HepG2 (cell line): ENCODE results near the gene TNFAIP8L2. TPM values are rescaled to one million over a fixed set of nuclear protein-coding genes. Genes with fewer than 3 reads are reported as not detected.

Experiments
- E2F5 ChIP-seq: sonication (generic); formaldehyde crosslinking; conservative IDR thresholded peaks from 2 replicates; pipeline ENCODE4 v1.4.0; 2020; ENCODE audit warnings: missing genetic modification reagents
- GPN1 ChIP-seq: sonication (generic); formaldehyde crosslinking; IDR thresholded peaks from 2 replicates; pipeline ENCODE4 v1.5.1; 2020; ENCODE audit warnings: missing genetic modification reagents, borderline replicate concordance
- HMGXB3 ChIP-seq: sonication (generic); formaldehyde crosslinking; IDR thresholded peaks from 2 replicates; pipeline ENCODE4 v1.4.0; 2020; ENCODE audit warnings: missing genetic modification reagents, borderline replicate concordance
- LCORL ChIP-seq, 2 experiments: fragments of 450-650 bp in 1 of 2; sonication (generic) in 1 of 2; formaldehyde crosslinking in 1 of 2; IDR thresholded peaks; 2 replicates each; pipeline versions ENCODE4 v1.5.0 to v1.6.1; 2017 to 2020; ENCODE audit warnings: antibody characterized with exemption in 1 of 2, missing genetic modification reagents in 1 of 2
- NBN ChIP-seq: fragments of 450-650 bp; conservative IDR thresholded peaks from 2 replicates; pipeline ENCODE4 v1.6.1; 2017
- NFRKB ChIP-seq: fragments of 450-650 bp; IDR thresholded peaks from 2 replicates; pipeline ENCODE4 v1.6.1; 2017
- NFYC ChIP-seq: IDR thresholded peaks from 2 replicates; pipeline ENCODE4 v1.6.1; 2016; ENCODE audit warnings: missing genetic modification reagents, missing compliant biosample characterization
- PHB2 ChIP-seq: fragments of 450-650 bp; IDR thresholded peaks from 2 replicates; pipeline ENCODE4 v1.6.1; 2018; ENCODE audit not compliant: partially characterized antibody
- RFXANK ChIP-seq: IDR thresholded peaks from 2 replicates; pipeline ENCODE4 v1.6.1; 2016
- SIN3B ChIP-seq: fragments of 150-350 bp; IDR thresholded peaks from 2 replicates; pipeline ENCODE4 v1.6.1; 2014; ENCODE audit warnings: low read length
- SNAPC4 ChIP-seq: sonication (generic); formaldehyde crosslinking; IDR thresholded peaks from 2 replicates; pipeline ENCODE4 v1.4.0; 2020; ENCODE audit warnings: mild to moderate bottlenecking, missing genetic modification reagents
- SPEN ChIP-seq: sonication (generic); formaldehyde crosslinking; IDR thresholded peaks from 2 replicates; pipeline ENCODE4 v1.5.1; 2020; ENCODE audit warnings: low read depth, mild to moderate bottlenecking, missing genetic modification reagents
- STAT5B ChIP-seq: sonication (generic); formaldehyde crosslinking; IDR thresholded peaks from 2 replicates; pipeline ENCODE4 v1.4.0; 2020; ENCODE audit warnings: missing genetic modification reagents
- TOPORS ChIP-seq: sonication (generic); formaldehyde crosslinking; IDR thresholded peaks from 2 replicates; pipeline ENCODE4 v1.8.0; 2023; ENCODE audit warnings: mild to moderate bottlenecking, missing genetic modification reagents
- ZMYM2 ChIP-seq: sonication (generic); formaldehyde crosslinking; IDR thresholded peaks from 2 replicates; pipeline ENCODE4 v1.8.0; 2022; ENCODE audit warnings: mild to moderate bottlenecking, missing genetic modification reagents
- ZNF251 ChIP-seq: sonication (generic); formaldehyde crosslinking; IDR thresholded peaks from 2 replicates; pipeline ENCODE4 v1.9.0; 2021; ENCODE audit warnings: mild to moderate bottlenecking, missing genetic modification reagents
- ZSCAN22 ChIP-seq: sonication (generic); formaldehyde crosslinking; IDR thresholded peaks from 2 replicates; pipeline ENCODE4 v1.4.0; 2020; ENCODE audit warnings: mild to moderate bottlenecking, missing genetic modification reagents
- ZSCAN5A ChIP-seq: sonication (generic); formaldehyde crosslinking; IDR thresholded peaks from 2 replicates; pipeline ENCODE4 v1.8.0; 2022; ENCODE audit warnings: mild to moderate bottlenecking, missing genetic modification reagents, borderline replicate concordance
- polyA plus RNA-seq, 8 experiments: library from polyadenylated mRNA; depleted of rRNA in 3 of 8; stranded (reverse) in 7 of 8; unstranded in 1 of 8; fragments of >200 nt; fragmentation: Illumina TruSeq in 4 of 8; extraction: Trizol in 4 of 8; gene quantifications; 2 replicates each; pipeline versions ENCODE4 v1.2.1 to v1.2.3, GENCODE V29; 2011 to 2016; ENCODE audit warnings: low read depth in 4 of 8, missing spikeins in 1 of 8, mixed read lengths in 1 of 8; ENCODE audit not compliant: insufficient read depth in 1 of 8
- total RNA-seq, 5 experiments: library from RNA; depleted of rRNA; stranded (reverse); fragments of >200 nt; fragmentation: Illumina TruSeq; extraction: Trizol; gene quantifications; 2 replicates each; pipeline ENCODE4 v1.2.3, GENCODE V29; 2016; ENCODE audit warnings: low read depth in 1 of 5

The TNFAIP8L2 gene
- total and polyA plus RNA-seq, 2 of the 13 experiments (the other 11 are each of a cell fraction or from before 2014, with no cell fraction given), result not detected

- TF ChIP-seq HMGXB3 (peak; percentile 97), ZNF251 (CRISPR knock-in tag) (no peak), PHB2 (no peak), NBN (no peak), RFXANK (0 out of 2 replicates have a peak, but pooled peaks have one; percentile 23), SPEN (CRISPR knock-in tag) (peak; percentile 99), GPN1 (CRISPR knock-in tag) (no peak), STAT5B (CRISPR knock-in tag) (no peak; the same call in 1 of the 2 replicates), SNAPC4 (CRISPR knock-in tag) (peak; percentile 61; the same call in 1 of the 2 replicates), TOPORS (no peak), ZSCAN5A (CRISPR knock-in tag) (0 out of 2 replicates have a peak, but pooled peaks have one; percentile 64), NFRKB (no peak), ZSCAN22 (CRISPR knock-in tag) (no peak), ZMYM2 (CRISPR knock-in tag) (no peak), E2F5 (CRISPR knock-in tag) (no peak), NFYC (CRISPR knock-in tag) (peak; percentile 39; the same call in 1 of the 2 replicates), SIN3B (peak; percentile 81), LCORL (IDR thresholded peaks at IDR 0.05) (no peak), LCORL (CRISPR knock-in tag; IDR thresholded peaks at IDR 0.05) (peak; percentile 49; the same call in 1 of the 2 replicates)
Observed at GRCh38 chr1:151165738-151166504, 9.5 kb downstream of the TNFAIP8L2 start, which contains the start of the genes LYSMD1 and SCNM1 (continued).
